Tibial nerve (tissue), 4 donors: ENCODE data around the gene CCDC27. TPM values are rescaled to one million over a fixed set of nuclear protein-coding genes. Genes with fewer than 3 reads are reported as not detected.

Experiments
- DNase-seq, 2 donors: peaks; one replicate each; pipeline ENCODE4 v3.0.0-alpha.2; 2019; ENCODE audit warnings: low spot score in 2 of 2
- H3K27ac ChIP-seq, 4 donors: fragments of 200-600 bp; sonication (generic) in 3 of 4; one replicate each; pipeline ENCODE4 v1.5.1; 2017 to 2019; ENCODE audit warnings: mild to moderate bottlenecking in 1 of 4
- H3K27me3 ChIP-seq, 2 donors: fragments of 200-600 bp; sonication (generic) in 1 of 2; one replicate each; pipeline versions ENCODE4 v1.5.1 to v1.6.0; 2017 to 2019
- H3K36me3 ChIP-seq, 3 donors: fragments of 200-600 bp; sonication (generic); one replicate each; pipeline ENCODE4 v1.5.1; 2018 to 2019
- H3K4me1 ChIP-seq, 4 donors: fragments of 200-600 bp; sonication (generic) in 3 of 4; one replicate each; pipeline ENCODE4 v1.5.1; 2017 to 2019
- H3K4me3 ChIP-seq, 4 donors: fragments of 200-600 bp; sonication (generic) in 3 of 4; one replicate each; pipeline ENCODE4 v1.5.1; 2017 to 2019; ENCODE audit warnings: mild to moderate bottlenecking in 1 of 4, moderate library complexity in 1 of 4
- H3K9me3 ChIP-seq, 4 donors: fragments of 200-600 bp; sonication (generic) in 3 of 4; one replicate each; pipeline ENCODE4 v1.5.1; 2017 to 2019
- EP300 ChIP-seq, 2 donors: sonication (generic); formaldehyde crosslinking; IDR thresholded peaks; one replicate each; pipeline ENCODE4 v1.6.1; 2017; ENCODE audit warnings: antibody characterized with exemption in 2 of 2, mild to moderate bottlenecking in 1 of 2
- POLR2A ChIP-seq, 2 donors: fragments of 450-650 bp; IDR thresholded peaks; one replicate each; pipeline ENCODE4 v1.6.1; 2017; ENCODE audit warnings: antibody characterized with exemption in 2 of 2, mild to moderate bottlenecking in 2 of 2, moderate library complexity in 2 of 2
- WGBS, 2 donors: methylation state at CpG; one replicate each; pipeline ENCODE4 v1.1.5; 2018; 5-methylcytosine and 5-hydroxymethylcytosine counted together
- total RNA-seq, 4 donors: library from RNA; depleted of rRNA; stranded (reverse); fragments of >200 nt; gene quantifications; one replicate each; pipeline ENCODE4 v1.1.0, GENCODE V29; 2016
- TF ChIP-seq, protein P1 (sequence below), 5 experiments: fragments of 200-600 bp in 3 of 5; fragments of 450-650 bp in 2 of 5; sonication (generic) in 3 of 5; IDR thresholded peaks; one replicate each; pipeline ENCODE4 v1.5.1; 2016 to 2019; ENCODE audit warnings: antibody characterized with exemption in 5 of 5, mild to moderate bottlenecking in 3 of 5, moderate library complexity in 2 of 5

Gene CCDC27
- total RNA-seq, 4 donors from 2014 or later, result not detected

DNA sequence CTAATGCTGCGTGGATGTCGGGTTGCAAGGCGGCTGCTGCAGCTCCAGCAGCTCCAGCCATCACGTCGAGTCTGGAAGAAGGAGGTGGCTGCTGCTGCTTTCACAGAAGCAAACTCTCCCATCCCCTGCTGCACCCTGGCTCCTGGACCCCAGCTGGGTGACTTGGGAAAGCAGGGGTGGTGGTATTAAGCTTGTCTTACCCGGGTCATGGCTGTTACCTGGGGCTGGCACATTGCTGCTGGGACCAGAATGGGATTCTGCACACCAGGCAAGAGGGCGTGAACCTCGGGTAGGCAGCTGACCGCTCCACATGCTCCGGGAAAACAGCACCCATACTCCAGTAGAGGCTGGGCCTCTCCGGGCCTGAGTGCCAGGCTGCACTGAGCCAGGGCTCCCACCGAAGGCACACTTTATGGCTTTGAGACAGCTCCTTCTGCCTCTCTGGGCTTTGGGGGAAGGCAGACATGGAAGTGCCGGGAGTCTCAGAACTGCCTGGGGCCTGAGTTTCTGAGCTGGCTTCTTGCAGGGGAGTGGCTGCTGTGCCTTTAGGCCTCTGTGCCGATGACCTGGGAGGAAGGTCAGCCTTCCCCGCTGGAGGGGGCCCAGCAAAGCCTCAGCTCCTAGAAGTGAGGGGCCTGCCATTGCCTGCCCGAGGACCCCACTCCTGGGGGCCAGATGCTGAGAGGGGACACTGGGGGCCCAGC, 21.5 kb downstream of the CCDC27 start:
- H3K36me3 ChIP-seq, result peaks cover 0 to 18% (median 0%) of the 10 kb centered on the region in 3 donors
- DNase-seq, result no peak
- H3K9me3 ChIP-seq, result no peaks in the 10 kb centered on the region
- 71 to 76% methylated on average over 12 to 13 of the region's 16 CpGs for WGBS, 2 donors
- no peak overlapping the region for H3K4me3 ChIP-seq
- H3K27ac ChIP-seq, result peak overlapping the region in 3 of 4 donors; percentile 26 to 92 (median 89)
- TF ChIP-seq, protein P1, sequence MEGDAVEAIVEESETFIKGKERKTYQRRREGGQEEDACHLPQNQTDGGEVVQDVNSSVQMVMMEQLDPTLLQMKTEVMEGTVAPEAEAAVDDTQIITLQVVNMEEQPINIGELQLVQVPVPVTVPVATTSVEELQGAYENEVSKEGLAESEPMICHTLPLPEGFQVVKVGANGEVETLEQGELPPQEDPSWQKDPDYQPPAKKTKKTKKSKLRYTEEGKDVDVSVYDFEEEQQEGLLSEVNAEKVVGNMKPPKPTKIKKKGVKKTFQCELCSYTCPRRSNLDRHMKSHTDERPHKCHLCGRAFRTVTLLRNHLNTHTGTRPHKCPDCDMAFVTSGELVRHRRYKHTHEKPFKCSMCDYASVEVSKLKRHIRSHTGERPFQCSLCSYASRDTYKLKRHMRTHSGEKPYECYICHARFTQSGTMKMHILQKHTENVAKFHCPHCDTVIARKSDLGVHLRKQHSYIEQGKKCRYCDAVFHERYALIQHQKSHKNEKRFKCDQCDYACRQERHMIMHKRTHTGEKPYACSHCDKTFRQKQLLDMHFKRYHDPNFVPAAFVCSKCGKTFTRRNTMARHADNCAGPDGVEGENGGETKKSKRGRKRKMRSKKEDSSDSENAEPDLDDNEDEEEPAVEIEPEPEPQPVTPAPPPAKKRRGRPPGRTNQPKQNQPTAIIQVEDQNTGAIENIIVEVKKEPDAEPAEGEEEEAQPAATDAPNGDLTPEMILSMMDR (IDR thresholded peaks at IDR 0.05), result no peak
- TF ChIP-seq EP300 (IDR thresholded peaks at IDR 0.05) (no peak), POLR2A (IDR thresholded peaks at IDR 0.05) (no peak)
- H3K27me3 ChIP-seq, result no peaks in the 10 kb centered on the region
- peaks cover 0 to 52% (median 40%) of the 10 kb centered on the region in 4 donors for H3K4me1 ChIP-seq

DNA sequence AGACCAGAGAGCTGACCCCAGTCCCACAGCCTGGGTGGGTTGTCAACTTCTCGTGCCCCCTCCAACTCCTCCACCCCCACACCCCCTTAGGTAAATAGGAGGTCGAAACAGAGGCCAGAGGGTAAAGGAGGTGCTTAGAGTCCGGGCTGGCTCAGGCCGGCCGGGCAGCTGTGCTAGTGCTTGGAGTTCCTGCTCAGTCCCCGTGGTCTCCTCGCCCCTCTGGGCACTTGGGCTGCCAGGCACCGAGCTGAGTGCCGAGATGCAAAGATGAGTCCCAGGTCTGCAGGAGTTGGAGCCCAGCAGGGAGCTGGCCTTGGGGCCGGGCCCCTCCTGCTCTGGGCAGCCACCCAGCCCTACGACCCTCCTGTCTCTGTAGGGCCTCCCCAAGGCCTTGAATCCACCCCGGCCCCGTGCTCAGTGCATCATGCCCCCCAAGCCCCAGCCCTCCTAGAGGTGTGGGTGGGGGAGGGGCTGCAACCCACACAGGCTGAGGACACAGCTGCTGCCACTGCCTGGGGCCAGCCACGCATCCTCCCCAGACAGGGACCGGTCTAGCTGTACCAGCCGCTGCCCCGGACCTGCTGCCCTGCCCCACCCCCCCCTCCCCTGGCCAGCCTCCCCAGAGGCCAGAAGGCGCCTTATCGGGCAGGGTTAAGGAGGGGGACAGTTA, 22.2 kb downstream of the CCDC27 start:
- WGBS, 2 donors, result 59 to 73% methylated on average over 14 to 19 of the region's 19 CpGs

DNA sequence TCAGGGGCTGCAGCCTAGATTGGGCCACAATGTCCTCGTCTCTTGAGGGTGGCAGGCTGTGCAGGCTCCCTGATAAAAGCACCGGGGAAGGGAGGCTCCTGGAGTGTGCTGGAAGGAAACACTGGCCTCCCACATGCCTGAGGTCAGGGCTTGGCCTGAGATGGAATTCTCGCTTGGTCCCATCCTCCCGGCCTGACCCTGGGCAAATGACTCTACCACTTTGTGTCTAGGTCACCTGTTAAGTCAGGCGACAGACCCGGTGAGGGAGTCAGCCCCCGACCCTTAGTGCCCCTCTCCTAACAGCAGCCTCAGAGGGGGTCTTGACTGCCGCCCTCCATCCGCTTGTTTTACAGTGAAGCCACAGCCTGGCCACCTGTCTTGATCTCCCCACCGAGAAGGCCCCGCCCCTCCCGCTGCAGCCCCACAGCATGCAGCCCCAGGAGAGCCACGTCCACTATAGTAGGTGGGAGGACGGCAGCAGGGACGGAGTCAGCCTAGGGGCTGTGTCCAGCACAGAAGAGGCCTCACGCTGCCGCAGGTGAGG, 22.8 kb downstream of the CCDC27 start:
- Histone ChIP-seq H3K27me3 (no peaks in the 10 kb centered on the region), H3K4me3 (peak overlapping the region in 1 of 4 donors; percentile 5), H3K4me1 (peaks cover 0 to 52% (median 40%) of the 10 kb centered on the region in 4 donors), H3K9me3 (no peaks in the 10 kb centered on the region), H3K27ac (peak overlapping the region in 2 of 4 donors; percentile 22 to 89), H3K36me3 (peaks cover 0 to 30% (median 10%) of the 10 kb centered on the region in 3 donors)
- TF ChIP-seq POLR2A (IDR thresholded peaks at IDR 0.05) (no peak), EP300 (IDR thresholded peaks at IDR 0.05) (no peak)
- TF ChIP-seq, protein P1 (IDR thresholded peaks at IDR 0.05), result no peak
- no peak for DNase-seq
- WGBS, 2 donors, result 32 to 47% methylated on average over 10 to 12 of the region's 17 CpGs

More for the DNA sequence above, 22.2 kb downstream of the CCDC27 start:
- Histone ChIP-seq H3K27me3 (no peaks in the 10 kb centered on the region), H3K4me1 (peaks cover 0 to 52% (median 40%) of the 10 kb centered on the region in 4 donors), H3K27ac (peak overlapping the region in 2 of 4 donors; percentile 89 to 92), H3K4me3 (no peak overlapping the region), H3K36me3 (peaks cover 0 to 24% (median 4%) of the 10 kb centered on the region in 3 donors), H3K9me3 (no peaks in the 10 kb centered on the region)
- TF ChIP-seq POLR2A (IDR thresholded peaks at IDR 0.05), result no peak
- TF ChIP-seq EP300 (IDR thresholded peaks at IDR 0.05), result no peak
- TF ChIP-seq, protein P1 (IDR thresholded peaks at IDR 0.05), result no peak
- no peak for DNase-seq

DNA sequence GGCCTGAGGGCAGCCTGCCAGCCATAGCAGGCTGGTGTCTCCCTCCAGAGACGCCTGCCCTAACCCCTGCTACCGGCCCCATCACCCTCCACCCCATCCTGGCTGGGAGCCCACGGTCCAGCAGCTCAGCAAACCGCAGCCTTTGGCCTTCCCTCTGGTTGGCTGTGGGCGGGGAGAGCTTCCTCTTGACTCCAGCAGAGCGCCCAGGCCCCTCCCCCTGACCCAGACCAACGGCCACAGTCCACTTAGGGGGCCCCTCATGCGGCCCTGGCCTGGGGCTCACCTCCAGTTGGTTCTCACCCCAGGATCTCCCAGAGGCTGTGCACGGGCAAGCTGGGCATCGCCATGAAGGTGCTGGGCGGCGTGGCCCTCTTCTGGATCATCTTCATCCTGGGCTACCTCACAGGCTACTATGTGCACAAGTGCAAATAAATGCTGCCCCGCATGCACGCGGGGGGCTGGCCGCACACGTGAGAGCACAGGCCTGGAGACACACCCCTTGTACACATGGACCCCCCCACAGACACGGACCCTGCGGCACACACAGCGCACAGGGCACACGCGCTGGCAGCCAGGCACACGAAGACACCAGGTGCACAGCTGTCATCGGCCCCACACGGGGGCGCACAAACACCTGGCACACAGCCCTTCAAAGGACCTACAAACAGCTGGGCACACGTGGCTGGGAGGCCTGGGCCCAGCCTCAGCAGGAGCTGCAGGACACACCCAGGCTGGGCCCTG, 23.4 kb downstream of the CCDC27 start:
- Histone ChIP-seq H3K27me3 (no peaks in the 10 kb centered on the region), H3K4me3 (peak overlapping the region in 1 of 4 donors; percentile 5), H3K27ac (peak overlapping the region in 2 of 4 donors; percentile 22 to 89), H3K9me3 (no peaks in the 10 kb centered on the region), H3K4me1 (peaks cover 0 to 52% (median 40%) of the 10 kb centered on the region in 4 donors), H3K36me3 (peaks cover 0 to 37% (median 16%) of the 10 kb centered on the region in 3 donors)
- TF ChIP-seq EP300 (IDR thresholded peaks at IDR 0.05) (no peak), POLR2A (IDR thresholded peaks at IDR 0.05) (no peak)
- TF ChIP-seq, protein P1 (IDR thresholded peaks at IDR 0.05), result peak in 1 of 5 experiments; percentile 23
- no peak for DNase-seq
- 41 to 43% methylated on average over 16 to 17 of the region's 27 CpGs for WGBS, 2 donors
